GM12872 (cell line): ENCODE measurements around the gene NEK11.

Experiments
- TF ChIP-seq, protein P1 (sequence below): IDR thresholded peaks from 3 replicates; pipeline ENCODE4 v1.5.1; 2011; ENCODE audit warnings: low read depth, mild to moderate bottlenecking, low read length, moderate library complexity; ENCODE audit not compliant: insufficient read depth

Gene NEK11

DNA sequence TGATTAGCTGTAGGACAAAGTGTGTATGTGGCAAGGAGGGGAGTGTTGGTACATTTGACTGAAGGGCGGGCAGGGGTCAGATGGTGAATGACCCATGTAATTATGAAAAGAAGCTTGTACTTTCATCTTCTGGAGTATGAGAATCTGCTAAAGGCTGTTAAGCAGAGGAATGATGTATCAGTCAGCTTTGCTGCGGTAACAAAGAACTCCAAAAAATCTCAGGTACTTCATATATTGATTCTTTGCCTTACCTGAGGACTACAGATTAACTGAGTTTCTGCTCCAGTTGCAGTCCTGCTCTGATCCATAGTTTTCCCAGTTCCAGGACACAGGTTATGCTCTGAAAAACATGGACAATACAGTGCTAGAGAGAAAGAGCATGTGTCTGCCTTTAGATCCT, 115.1 kb downstream of the NEK11 start:
- TF ChIP-seq, protein P1, sequence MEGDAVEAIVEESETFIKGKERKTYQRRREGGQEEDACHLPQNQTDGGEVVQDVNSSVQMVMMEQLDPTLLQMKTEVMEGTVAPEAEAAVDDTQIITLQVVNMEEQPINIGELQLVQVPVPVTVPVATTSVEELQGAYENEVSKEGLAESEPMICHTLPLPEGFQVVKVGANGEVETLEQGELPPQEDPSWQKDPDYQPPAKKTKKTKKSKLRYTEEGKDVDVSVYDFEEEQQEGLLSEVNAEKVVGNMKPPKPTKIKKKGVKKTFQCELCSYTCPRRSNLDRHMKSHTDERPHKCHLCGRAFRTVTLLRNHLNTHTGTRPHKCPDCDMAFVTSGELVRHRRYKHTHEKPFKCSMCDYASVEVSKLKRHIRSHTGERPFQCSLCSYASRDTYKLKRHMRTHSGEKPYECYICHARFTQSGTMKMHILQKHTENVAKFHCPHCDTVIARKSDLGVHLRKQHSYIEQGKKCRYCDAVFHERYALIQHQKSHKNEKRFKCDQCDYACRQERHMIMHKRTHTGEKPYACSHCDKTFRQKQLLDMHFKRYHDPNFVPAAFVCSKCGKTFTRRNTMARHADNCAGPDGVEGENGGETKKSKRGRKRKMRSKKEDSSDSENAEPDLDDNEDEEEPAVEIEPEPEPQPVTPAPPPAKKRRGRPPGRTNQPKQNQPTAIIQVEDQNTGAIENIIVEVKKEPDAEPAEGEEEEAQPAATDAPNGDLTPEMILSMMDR, result no peak

DNA sequence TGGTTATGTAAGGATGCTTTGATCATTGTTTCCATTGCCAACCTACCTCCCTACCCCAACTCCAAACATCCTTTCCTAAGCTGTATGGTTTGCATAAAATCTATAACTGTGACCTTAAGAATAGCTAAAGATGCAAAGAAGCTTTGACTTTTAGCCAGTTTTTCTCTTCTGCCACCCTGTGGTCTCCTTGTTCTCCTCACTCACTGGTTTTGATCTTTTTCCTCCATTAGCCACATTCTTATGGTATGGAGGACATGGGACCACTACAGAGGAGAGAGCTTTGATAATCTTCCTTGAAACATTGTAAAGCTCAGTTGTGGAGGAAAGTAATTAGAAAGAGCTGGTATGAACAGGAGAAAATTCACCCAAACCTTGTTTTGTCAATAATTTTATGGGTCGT, 115.9 kb downstream of the NEK11 start:
- TF ChIP-seq, protein P1, result no peak

DNA sequence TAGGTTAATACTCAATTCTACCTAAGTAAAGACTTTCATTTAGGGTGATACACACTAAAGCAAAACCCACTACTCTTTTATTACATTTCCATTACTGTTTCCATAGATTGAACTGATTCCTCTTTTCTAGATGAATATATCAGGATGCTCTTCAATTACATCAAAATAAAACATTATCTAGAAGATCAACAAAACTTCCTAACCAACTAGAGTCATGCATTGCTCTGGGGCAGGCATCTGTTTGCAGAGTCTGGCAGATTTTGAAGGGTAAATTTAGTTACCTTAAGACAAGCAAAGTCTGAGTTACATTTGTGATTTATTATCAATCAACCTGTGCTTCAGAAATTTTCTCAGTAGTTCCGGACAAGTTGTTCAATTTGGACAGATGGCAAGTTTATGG, 117.1 kb downstream of the NEK11 start:
- TF ChIP-seq, protein P1, result no peak

GRCh38 chr3:131147534-131147933, 120.9 kb downstream of the NEK11 start:
- TF ChIP-seq, protein P1, result no peak

- TF ChIP-seq, protein P1, result no peak
Observed at GRCh38 chr3:131158434-131158833, 131.8 kb downstream of the NEK11 start.

DNA sequence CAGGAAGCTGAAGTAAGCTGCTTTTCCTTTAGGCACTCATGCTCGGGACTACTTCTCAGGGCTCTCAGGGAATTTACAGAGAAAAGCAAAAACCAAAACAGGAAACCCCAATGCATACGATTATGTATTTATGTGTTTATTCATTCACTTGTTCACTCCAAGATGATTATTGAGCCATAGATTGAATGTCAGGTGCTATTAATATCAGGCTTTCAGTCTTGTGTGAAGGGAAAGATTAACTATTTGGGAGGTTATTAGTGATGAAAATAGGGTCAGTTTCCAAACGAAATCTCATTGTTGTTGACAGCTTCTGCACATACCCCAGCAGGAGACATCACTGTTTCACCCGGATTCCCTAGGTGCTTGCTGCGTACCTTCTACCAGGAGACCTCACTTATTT, 135.8 kb downstream of the NEK11 start:
- TF ChIP-seq, protein P1, result no peak

GRCh38 chr3:131167867-131168266, 141.2 kb downstream of the NEK11 start:
- TF ChIP-seq, protein P1, result no peak

GRCh38 chr3:131169331-131169730, 142.7 kb downstream of the NEK11 start:
- TF ChIP-seq, protein P1, result no peak
